ENCODE data around the gene ECI1.

GRCh38 chr16:2295056-2295798, 43.8 kb upstream of the ECI1 start:
- TF ChIP-seq CTCF (conservative IDR thresholded peaks at IDR 0.05; ENCODE audit: low read depth in 2 of 2) (no peak), POLR2AphosphoS5 (IDR thresholded peaks at IDR 0.05; ENCODE audit: low read depth) (no peak), EZH2 (IDR thresholded peaks at IDR 0.05; ENCODE audit: low read depth, unreplicated experiment) (no peak), EZH2phosphoT487 (IDR thresholded peaks at IDR 0.05; ENCODE audit: unreplicated experiment) (no peak), REST (IDR thresholded peaks at IDR 0.05; ENCODE audit: unreplicated experiment) (no peak), ZNF114 (CRISPR knock-in tag; IDR thresholded peaks at IDR 0.05) (no peak), ZNF462 (CRISPR knock-in tag; IDR thresholded peaks at IDR 0.05) (no peak)

Data from GM23338 (cell line).